Activated CD8-positive, alpha-beta T cell treated with anti-CD3 and anti-CD28 coated beads for 36 hours (primary cell): ENCODE data around the gene RPS6KC1. TPM values are rescaled to one million over a fixed set of nuclear protein-coding genes. Genes with fewer than 3 reads are reported as not detected.

ENCODE experiments used
- ATAC-seq: fragments of 200-7000 bp; cut with Tn5 transposase; one replicate; pipeline ENCODE4 v1.10.0; 2021; ENCODE audit warnings: mild to moderate bottlenecking, moderate library complexity
- CTCF ChIA-PET: fragments of 350-600 bp; sonication (Branson Sonifier 250); formaldehyde crosslinking; loops from one replicate; lab custom pipeline; 2021; ENCODE audit warnings: antibody characterized with exemption; lab: Charles Lee
- POLR2A ChIA-PET: fragments of 350-600 bp; sonication (Branson Sonifier 250); formaldehyde crosslinking; loops from one replicate; lab custom pipeline; 2021; ENCODE audit warnings: antibody characterized with exemption; lab: Charles Lee
- DNase-seq: peaks from one replicate; pipeline ENCODE4 v3.0.0-alpha.2; 2020
- H3K27ac Mint-ChIP-seq: one replicate; pipeline ENCODE4 v1.8.0; 2021; ENCODE audit warnings: mild to moderate bottlenecking, mixed read lengths
- H3K27me3 Mint-ChIP-seq: one replicate; pipeline ENCODE4 v1.8.0; 2021; ENCODE audit warnings: mixed read lengths
- H3K36me3 Mint-ChIP-seq: one replicate; pipeline ENCODE4 v1.8.0; 2021; ENCODE audit warnings: low read depth, mixed read lengths
- H3K4me1 Mint-ChIP-seq: one replicate; pipeline ENCODE4 v1.8.0; 2021; ENCODE audit warnings: low read depth, mixed read lengths
- H3K4me3 Mint-ChIP-seq: one replicate; pipeline ENCODE4 v1.8.0; 2021; ENCODE audit warnings: mild to moderate bottlenecking, moderate library complexity, mixed read lengths
- H3K9me3 Mint-ChIP-seq: one replicate; pipeline ENCODE4 v1.8.0; 2021; ENCODE audit warnings: mixed read lengths
- CTCF ChIP-seq: fragments of 200-600 bp; IDR thresholded peaks from one replicate; pipeline ENCODE4 v1.8.0; 2022; ENCODE audit warnings: antibody characterized with exemption, mild to moderate bottlenecking
- intact Hi-C: fragments of 100-400 bp; cut with micrococcal nuclease; formaldehyde crosslinking; loops from one replicate; pipeline ENCODE4 v1.10.0; 2022
- total RNA-seq, 2 experiments: library from RNA; stranded (reverse); gene quantifications; one replicate each; pipeline ENCODE4 v1.2.3, GENCODE V29; 2021

Gene RPS6KC1
- total RNA-seq: 1 to 10 TPM; 5.3 TPM

- Mint-ChIP-seq H3K27me3 (peaks cover 11% of the 10 kb centered on the region), H3K4me3 (peak within 1 kb of the TSS; percentile 81), H3K36me3 (peaks cover 7% of the 10 kb centered on the region), H3K4me1 (peaks cover 23% of the 10 kb centered on the region), H3K9me3 (peaks cover 9% of the 10 kb centered on the region), H3K27ac (peak within 1 kb of the TSS; percentile 91)
- intact Hi-C loops: loop anchor here (1.0 kb wide), 1 partner anchor 36 kb away; the partner anchor contains the start of gene ANGEL2
- DNase-seq (peak; percentile 89), ATAC-seq (peak; percentile 95)
- POLR2A ChIA-PET: interaction anchor here (0.7 to 0.9 kb wide), 3 partner anchors 20 to 194 kb away, joined by 3 read pairs; partner anchors contain the start of gene FLVCR1
- no peak for TF ChIP-seq CTCF
- CTCF ChIA-PET: interaction anchor here (1.0 to 1.2 kb wide), 2 partner anchors 31 to 55 kb away, joined by 3 read pairs; no protein-coding TSS in a partner anchor
These were observed at the start of gene RPS6KC1 for GRCh38 chr1:213051127-213051880. Gene RPS6KC1, plus strand, starts transcription at chr1:213051241. Its CDS starts 164 bp downstream, at chr1:213051405.

- peak overlapping the region; percentile 53 for H3K27ac Mint-ChIP-seq
- ChIA-PET POLR2A (interaction anchor here (0.6 to 1.3 kb wide), 2 partner anchors 8 to 212 kb away, joined by 4 to 5 read pairs; partner anchors contain the start of genes NSL1 and TATDN3), CTCF (interaction anchor here (0.9 to 3.1 kb wide), 3 partner anchors 8 to 526 kb away, joined by 3 to 18 read pairs (median 4); no protein-coding TSS in a partner anchor)
- no peaks in the 10 kb centered on the region for H3K9me3 Mint-ChIP-seq
- TF ChIP-seq CTCF: no peak
- no peaks in the 10 kb centered on the region for H3K27me3 Mint-ChIP-seq
- no peak overlapping the region for H3K4me3 Mint-ChIP-seq
- H3K4me1 Mint-ChIP-seq: peaks cover 12% of the 10 kb centered on the region
- peak; percentile 64 for ATAC-seq
- intact Hi-C loops: no loop called here
- peaks cover 38% of the 10 kb centered on the region for H3K36me3 Mint-ChIP-seq
- no peak for DNase-seq
These were observed 47.8 kb upstream of the RPS6KC1 start for GRCh38 chr1:213003256-213003655.

- Mint-ChIP-seq H3K9me3 (no peaks in the 10 kb centered on the region), H3K27ac (peak overlapping the region; percentile 57), H3K36me3 (peaks cover 40% of the 10 kb centered on the region), H3K27me3 (no peaks in the 10 kb centered on the region), H3K4me3 (no peak overlapping the region), H3K4me1 (peaks cover 31% of the 10 kb centered on the region)
- intact Hi-C loops: no loop called here
- DNase-seq (no peak), ATAC-seq (peak; percentile 58)
- ChIA-PET POLR2A (no interaction called here), CTCF (no interaction called here)
- TF ChIP-seq CTCF: no peak
These were observed 42.5 kb upstream of the RPS6KC1 start for GRCh38 chr1:213008564-213008963.

GRCh38 chr1:213014642-213015041, 36.4 kb upstream of the RPS6KC1 start:
- no peak for ATAC-seq

More at GRCh38 chr1:213014642-213015041, 36.4 kb upstream of the RPS6KC1 start:
- Mint-ChIP-seq H3K27ac (peak overlapping the region; percentile 100), H3K9me3 (no peaks in the 10 kb centered on the region), H3K4me1 (peaks cover 26% of the 10 kb centered on the region), H3K36me3 (peaks cover 17% of the 10 kb centered on the region), H3K4me3 (peak overlapping the region; percentile 96), H3K27me3 (no peaks in the 10 kb centered on the region)
- peak; percentile 16 for DNase-seq
- ChIA-PET CTCF (interaction anchor here (1.6 to 1.9 kb wide), 2 partner anchors 18 to 20 kb away, joined by 7 read pairs; no protein-coding TSS in a partner anchor), POLR2A (interaction anchor here (1.0 to 1.4 kb wide), 2 partner anchors 9 kb away, joined by 3 to 5 read pairs; no protein-coding TSS in a partner anchor)
- no peak for TF ChIP-seq CTCF
- intact Hi-C loops: loop anchor here (1.0 kb wide), 1 partner anchor 37 kb away; the partner anchor contains the start of gene RPS6KC1
